Vagina (tissue), 2 donors: ENCODE measurements around the gene ANKRD10. TPM values are rescaled to one million over a fixed set of nuclear protein-coding genes. Genes with fewer than 3 reads are reported as not detected.

Experiments used
- DNase-seq, 2 donors: peaks; one replicate each; pipeline ENCODE4 v3.0.0-alpha.2; 2017; ENCODE audit errors: extremely low spot score in 2 of 2
- H3K27ac ChIP-seq: fragments of 200-600 bp; sonication (generic); one replicate; pipeline ENCODE4 v1.5.1; 2019
- H3K27me3 ChIP-seq: fragments of 200-600 bp; sonication (generic); one replicate; pipeline ENCODE4 v1.5.1; 2019
- H3K36me3 ChIP-seq, 2 donors: fragments of 200-600 bp; sonication (generic); one replicate each; pipeline ENCODE4 v1.5.1; 2017 to 2019
- H3K4me1 ChIP-seq: fragments of 200-600 bp; sonication (generic); one replicate; pipeline ENCODE4 v1.5.1; 2019
- H3K4me3 ChIP-seq, 2 donors: fragments of 200-600 bp; sonication (generic); 1 replicate in 1 of 2; 2 replicates in 1 of 2; pipeline ENCODE4 v1.5.1; 2016 to 2019
- H3K9me3 ChIP-seq: fragments of 200-600 bp; sonication (generic); one replicate; pipeline ENCODE4 v1.5.1; 2019
- CTCF ChIP-seq, 3 experiments: fragments of 450-650 bp in 2 of 3; fragments of 200-600 bp in 1 of 3; sonication (generic) in 1 of 3; IDR thresholded peaks; one replicate each; pipeline ENCODE4 v1.5.1; 2017 to 2019; ENCODE audit warnings: antibody characterized with exemption in 3 of 3, mild to moderate bottlenecking in 2 of 3, moderate library complexity in 2 of 3
- POLR2A ChIP-seq, 2 donors: fragments of 450-650 bp; IDR thresholded peaks; one replicate each; pipeline ENCODE4 v1.6.1; 2017; ENCODE audit warnings: antibody characterized with exemption in 2 of 2, mild to moderate bottlenecking in 2 of 2, moderate library complexity in 2 of 2
- POLR2AphosphoS5 ChIP-seq, 2 donors: sonication (generic); formaldehyde crosslinking; IDR thresholded peaks; one replicate each; pipeline ENCODE4 v1.9.0; 2017; ENCODE audit warnings: antibody characterized with exemption in 2 of 2, mild to moderate bottlenecking in 2 of 2, low read depth in 1 of 2; ENCODE audit not compliant: insufficient read depth in 1 of 2
- intact Hi-C: fragments of 100-400 bp; cut with DNase I; formaldehyde crosslinking; loops from one replicate; pipeline ENCODE4 v1.15.1; 2023
- total RNA-seq: library from RNA; depleted of rRNA; stranded (reverse); fragments of >200 nt; gene quantifications from one replicate; pipeline ENCODE4 v1.2.3, GENCODE V29; 2016

The ANKRD10 gene
- total RNA-seq, 1 donor from 2014 or later = 114 TPM

GRCh38 chr13:110888390-110888789, 26.5 kb downstream of the ANKRD10 start:
- peaks cover 34% of the 10 kb centered on the region for H3K4me1 ChIP-seq
- intact Hi-C loops = no loop called here
- H3K27me3 ChIP-seq = no peaks in the 10 kb centered on the region
- no peak overlapping the region for H3K4me3 ChIP-seq
- peaks cover 0 to 7% of the 10 kb centered on the region in 2 donors for H3K36me3 ChIP-seq
- DNase-seq = no peak
- peak overlapping the region; percentile 62 for H3K27ac ChIP-seq
- no peaks in the 10 kb centered on the region for H3K9me3 ChIP-seq
- no peak for TF ChIP-seq POLR2AphosphoS5 (IDR thresholded peaks at IDR 0.05; ENCODE audit: insufficient read depth in 1 of 2, low read depth in 1 of 2)
- TF ChIP-seq CTCF (IDR thresholded peaks at IDR 0.05) = no peak
- no peak for TF ChIP-seq POLR2A (IDR thresholded peaks at IDR 0.05)

DNA sequence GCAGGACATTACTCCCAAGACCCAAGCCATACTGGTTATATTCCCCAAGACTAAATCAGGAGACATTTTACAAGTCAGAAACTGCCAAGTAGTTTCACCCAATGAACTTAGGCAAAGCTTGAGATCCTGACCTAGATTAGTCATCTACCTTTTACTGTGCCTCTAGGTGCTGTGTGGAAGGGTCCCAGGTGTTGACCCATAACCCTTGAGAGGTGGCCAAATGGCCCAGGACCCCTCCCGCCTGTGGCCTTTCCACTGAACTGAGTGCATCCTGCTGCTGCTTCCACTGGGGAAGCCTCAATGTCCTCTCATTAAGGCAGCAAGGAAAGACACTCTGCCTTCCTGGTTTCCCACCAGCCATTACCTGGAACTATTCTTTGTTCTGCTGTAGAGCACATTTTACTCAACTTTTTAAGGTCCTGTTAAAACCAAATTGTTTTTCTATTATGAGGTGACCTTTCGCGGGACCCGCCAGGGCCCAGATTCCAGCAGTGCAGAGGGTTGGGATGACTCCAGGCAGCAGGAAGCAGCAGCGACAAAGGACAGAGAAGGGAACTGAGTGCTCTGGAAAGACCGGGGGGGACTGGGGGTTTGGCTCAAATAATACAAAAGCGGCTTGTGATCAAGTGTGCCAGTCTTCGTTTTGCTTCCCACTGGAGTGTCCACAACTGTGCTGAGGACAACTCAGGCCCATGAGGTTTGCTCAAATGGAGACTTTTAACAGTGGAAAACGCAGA, 27.1 kb downstream of the ANKRD10 start:
- no peak for TF ChIP-seq POLR2AphosphoS5 (IDR thresholded peaks at IDR 0.05; ENCODE audit: insufficient read depth in 1 of 2, low read depth in 1 of 2)
- TF ChIP-seq CTCF (IDR thresholded peaks at IDR 0.05) = no peak
- no peak for TF ChIP-seq POLR2A (IDR thresholded peaks at IDR 0.05)
- Histone ChIP-seq H3K27me3 (no peaks in the 10 kb centered on the region), H3K4me3 (no peak overlapping the region), H3K4me1 (peaks cover 34% of the 10 kb centered on the region), H3K27ac (peak overlapping the region; percentile 62), H3K36me3 (peaks cover 0 to 5% of the 10 kb centered on the region in 2 donors), H3K9me3 (no peaks in the 10 kb centered on the region)
- DNase-seq = no peak
- intact Hi-C loops = no loop called here

GRCh38 chr13:110886870-110887596, 27.8 kb downstream of the ANKRD10 start:
- intact Hi-C loops = no loop called here
- H3K27ac ChIP-seq = peak overlapping the region; percentile 62

DNA sequence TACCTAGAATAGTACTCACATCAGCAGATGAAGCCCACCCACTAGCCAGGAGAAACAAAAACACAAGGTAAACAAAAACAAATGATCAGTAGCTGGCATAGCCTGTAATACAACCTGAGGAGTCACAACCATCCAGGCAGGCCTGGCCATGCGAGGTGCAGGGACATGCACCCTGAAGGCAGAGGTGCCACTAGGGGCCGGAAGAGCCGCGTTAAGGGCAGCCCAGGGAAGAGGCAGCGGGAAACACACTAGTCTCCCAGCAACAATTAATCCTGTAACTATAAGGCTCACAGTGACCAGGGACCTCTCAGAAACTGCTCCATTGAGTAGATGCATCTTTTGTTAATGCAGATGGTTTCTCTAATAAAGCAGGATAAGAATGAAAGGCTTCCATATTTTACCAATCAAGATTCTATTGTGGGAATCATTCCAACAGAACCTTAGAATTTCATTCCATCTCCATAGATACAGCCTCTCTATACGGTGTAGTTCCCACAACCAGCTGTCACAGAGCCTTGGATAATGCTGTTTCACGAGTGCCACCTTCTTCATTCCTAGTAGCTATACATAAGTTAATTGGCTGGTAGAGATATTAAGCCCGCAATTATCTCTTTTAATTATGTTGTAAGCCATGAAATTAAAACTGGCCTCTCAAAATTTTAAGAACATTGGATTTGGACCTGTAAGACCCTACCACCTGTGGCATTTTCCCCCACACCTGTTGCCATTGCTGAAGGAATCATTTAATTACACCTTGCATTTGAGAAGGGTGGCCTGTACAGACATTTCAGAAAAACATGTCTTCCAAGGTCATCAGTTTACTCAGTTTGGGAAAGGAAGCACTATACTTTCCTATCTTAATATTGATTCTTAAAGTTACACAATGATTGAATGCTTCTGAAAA, 28.7 kb downstream of the ANKRD10 start:
- Histone ChIP-seq H3K4me1 (peaks cover 34% of the 10 kb centered on the region), H3K27me3 (no peaks in the 10 kb centered on the region), H3K36me3 (no peaks in the 10 kb centered on the region), H3K27ac (no peak overlapping the region), H3K4me3 (no peak overlapping the region), H3K9me3 (no peaks in the 10 kb centered on the region)
- no peak for TF ChIP-seq CTCF (IDR thresholded peaks at IDR 0.05)
- no peak for TF ChIP-seq POLR2AphosphoS5 (IDR thresholded peaks at IDR 0.05; ENCODE audit: insufficient read depth in 1 of 2, low read depth in 1 of 2)
- no peak for TF ChIP-seq POLR2A (IDR thresholded peaks at IDR 0.05)
- no peak for DNase-seq
- intact Hi-C loops = no loop called here

More at GRCh38 chr13:110886870-110887596, 27.8 kb downstream of the ANKRD10 start:
- Histone ChIP-seq H3K4me1 (peaks cover 34% of the 10 kb centered on the region), H3K36me3 (no peaks in the 10 kb centered on the region), H3K9me3 (no peaks in the 10 kb centered on the region), H3K4me3 (no peak overlapping the region), H3K27me3 (no peaks in the 10 kb centered on the region)
- DNase-seq = no peak
- TF ChIP-seq POLR2A (IDR thresholded peaks at IDR 0.05) (no peak), CTCF (IDR thresholded peaks at IDR 0.05) (no peak), POLR2AphosphoS5 (IDR thresholded peaks at IDR 0.05; ENCODE audit: insufficient read depth in 1 of 2, low read depth in 1 of 2) (no peak)
